K562 (cell line): ENCODE results near the gene SEH1L. TPM values are rescaled to one million over a fixed set of nuclear protein-coding genes. Genes with fewer than 3 reads are reported as not detected.
A peak's percentile ranks its signal among the peaks of the same experiment; 100 is the strongest.

Experiments
- CC2D1A ChIP-seq: fragments of 450-650 bp; IDR thresholded peaks from 2 replicates; pipeline ENCODE4 v1.6.1; 2017; ENCODE audit warnings: mild to moderate bottlenecking
- FOXA3 ChIP-seq, 2 experiments: fragments of 450-650 bp in 1 of 2; sonication (generic) in 1 of 2; formaldehyde crosslinking; IDR thresholded peaks in 1 of 2; conservative IDR thresholded peaks in 1 of 2; 2 replicates each; pipeline versions ENCODE4 v1.4.0 to v1.8.0; 2020 to 2022; ENCODE audit warnings: mild to moderate bottlenecking in 2 of 2, missing genetic modification reagents in 1 of 2
- PCBP2 ChIP-seq: fragments of 200-400 bp; formaldehyde crosslinking; IDR thresholded peaks from 2 replicates; pipeline ENCODE4 v1.6.1; 2018; ENCODE audit warnings: low read length, low read depth, mild to moderate bottlenecking, moderate library complexity; ENCODE audit not compliant: poor library complexity, severe bottlenecking
- RFX1 ChIP-seq: fragments of 450-650 bp; IDR thresholded peaks from 2 replicates; pipeline ENCODE4 v1.6.1; 2016; ENCODE audit warnings: mild to moderate bottlenecking, moderate library complexity
- SMARCA4 ChIP-seq: fragments of 450-650 bp; IDR thresholded peaks from 2 replicates; pipeline ENCODE4 v1.6.1; 2016
- TBP ChIP-seq: optimal IDR thresholded peaks from 2 replicates; pipeline ENCODE3; 2011; ENCODE audit warnings: low read depth, low read length, improper control_type of control experiment
- TGIF2 ChIP-seq: sonication (generic); formaldehyde crosslinking; IDR thresholded peaks from 2 replicates; pipeline ENCODE4 v1.8.1; 2022; ENCODE audit warnings: mild to moderate bottlenecking, missing genetic modification reagents, moderate library complexity
- ZNF644 ChIP-seq: fragments of 200-800 bp; sonication (Bioruptor generic); IDR thresholded peaks from 2 replicates; pipeline ENCODE4 v1.6.1; 2016; ENCODE audit warnings: low read depth, missing genetic modification characterization, missing compliant biosample characterization
- polyA plus RNA-seq, 8 experiments: library from polyadenylated mRNA; depleted of rRNA in 4 of 8; stranded (reverse) in 5 of 8; unstranded in 3 of 8; fragments of >200 nt; fragmentation: Nextera tagmentation in 2 of 8; fragmentation: Illumina TruSeq in 1 of 8; extraction: Ambion mirVana in 2 of 8; extraction: Trizol in 1 of 8; gene quantifications; 2 replicates each; pipeline versions ENCODE4 v1.2.1 to v1.2.3, GENCODE V29; 2011 to 2014; ENCODE audit warnings: inconsistent platforms in 1 of 8, missing spikeins in 1 of 8
- total RNA-seq, 7 experiments: library from RNA; depleted of rRNA in 6 of 7; stranded (reverse); fragments of >200 nt in 6 of 7; fragmentation: Illumina TruSeq in 2 of 7; extraction: Trizol in 2 of 7; gene quantifications; 2 replicates each; pipeline versions ENCODE4 v1.2.1 to v1.2.3, GENCODE V29; 2011 to 2021; ENCODE audit warnings: low replicate concordance in 1 of 7
- TF ChIP-seq, protein P1 (sequence below): fragments of 450-650 bp; formaldehyde crosslinking; IDR thresholded peaks from 2 replicates; pipeline ENCODE4 v1.4.0; 2022; ENCODE audit warnings: missing genetic modification characterization
- TF ChIP-seq, protein P2 (sequence below), 2 experiments: fragments of 450-650 bp in 1 of 2; sonication (generic) in 1 of 2; formaldehyde crosslinking in 1 of 2; IDR thresholded peaks; 2 replicates each; pipeline versions ENCODE4 v1.7.1 to v1.9.0; 2016 to 2022; ENCODE audit warnings: inconsistent platforms in 1 of 2, mild to moderate bottlenecking in 1 of 2, missing genetic modification reagents in 1 of 2
- TF ChIP-seq, protein P3 (sequence below), 3 experiments: fragments of 200-800 bp in 1 of 3; sonication (Bioruptor generic) in 1 of 3; sonication (generic) in 1 of 3; formaldehyde crosslinking in 1 of 3; IDR thresholded peaks; 2 replicates each; pipeline versions ENCODE4 v1.6.1 to v1.8.0; 2016 to 2022; ENCODE audit warnings: mild to moderate bottlenecking in 2 of 3, missing compliant biosample characterization in 2 of 3, missing genetic modification characterization in 2 of 3, missing genetic modification reagents in 1 of 3

SEH1L gene
- total and polyA plus RNA-seq, 9 of the 15 experiments (the other 6 are each of a cell fraction or from before 2014, with no cell fraction given), result 62.2 to 180 (median 108) TPM

DNA sequence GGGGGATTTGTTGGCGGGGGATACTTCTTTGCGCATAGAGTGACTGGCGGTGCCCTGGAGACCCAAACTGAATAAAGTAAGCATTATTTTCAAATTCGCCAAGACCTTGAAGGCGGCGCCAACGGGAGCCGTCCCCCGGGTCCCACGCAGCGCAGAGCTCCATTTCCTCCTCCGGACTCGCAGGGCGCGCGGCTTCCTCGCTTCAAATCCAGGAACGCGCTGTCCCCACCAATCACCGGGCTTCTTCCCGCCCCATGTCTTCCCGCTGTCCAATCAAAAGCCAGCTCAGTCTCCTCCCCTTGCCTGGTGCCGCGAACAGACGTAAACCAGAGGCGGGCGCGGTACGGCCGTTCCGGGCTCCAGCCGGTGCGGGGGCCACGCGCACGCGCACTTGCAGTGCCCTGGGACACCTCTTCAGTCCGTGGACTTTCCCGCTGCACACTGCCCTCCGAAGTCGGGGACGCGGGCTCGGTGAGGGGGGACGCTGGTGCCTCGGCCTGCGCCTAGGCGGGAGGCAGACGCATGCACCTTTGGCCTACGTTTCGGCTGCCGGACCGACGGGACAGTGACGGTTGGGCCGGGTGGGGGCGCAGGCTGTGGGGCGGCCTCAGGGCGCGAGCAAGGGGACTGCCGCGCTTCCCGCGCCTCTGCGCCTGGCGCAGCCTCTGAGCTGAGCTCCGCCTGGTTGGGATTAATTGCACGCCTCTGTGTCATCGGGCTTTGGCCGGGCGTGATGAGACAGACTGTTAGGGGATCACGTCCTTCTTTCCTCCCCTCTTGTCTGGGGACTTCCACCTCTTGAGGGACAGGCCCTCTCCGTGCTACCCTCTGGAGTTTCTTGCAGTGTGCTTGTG is 43.4 kb downstream of the SEH1L start, which contains the start of gene CEP192 (continued):
- TF ChIP-seq, protein P1, sequence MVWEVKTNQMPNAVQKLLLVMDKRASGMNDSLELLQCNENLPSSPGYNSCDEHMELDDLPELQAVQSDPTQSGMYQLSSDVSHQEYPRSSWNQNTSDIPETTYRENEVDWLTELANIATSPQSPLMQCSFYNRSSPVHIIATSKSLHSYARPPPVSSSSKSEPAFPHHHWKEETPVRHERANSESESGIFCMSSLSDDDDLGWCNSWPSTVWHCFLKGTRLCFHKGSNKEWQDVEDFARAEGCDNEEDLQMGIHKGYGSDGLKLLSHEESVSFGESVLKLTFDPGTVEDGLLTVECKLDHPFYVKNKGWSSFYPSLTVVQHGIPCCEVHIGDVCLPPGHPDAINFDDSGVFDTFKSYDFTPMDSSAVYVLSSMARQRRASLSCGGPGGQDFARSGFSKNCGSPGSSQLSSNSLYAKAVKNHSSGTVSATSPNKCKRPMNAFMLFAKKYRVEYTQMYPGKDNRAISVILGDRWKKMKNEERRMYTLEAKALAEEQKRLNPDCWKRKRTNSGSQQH (CRISPR knock-in tag), result 0 out of 2 replicates have a peak, but pooled peaks have one; percentile 51
- TF ChIP-seq, protein P2, sequence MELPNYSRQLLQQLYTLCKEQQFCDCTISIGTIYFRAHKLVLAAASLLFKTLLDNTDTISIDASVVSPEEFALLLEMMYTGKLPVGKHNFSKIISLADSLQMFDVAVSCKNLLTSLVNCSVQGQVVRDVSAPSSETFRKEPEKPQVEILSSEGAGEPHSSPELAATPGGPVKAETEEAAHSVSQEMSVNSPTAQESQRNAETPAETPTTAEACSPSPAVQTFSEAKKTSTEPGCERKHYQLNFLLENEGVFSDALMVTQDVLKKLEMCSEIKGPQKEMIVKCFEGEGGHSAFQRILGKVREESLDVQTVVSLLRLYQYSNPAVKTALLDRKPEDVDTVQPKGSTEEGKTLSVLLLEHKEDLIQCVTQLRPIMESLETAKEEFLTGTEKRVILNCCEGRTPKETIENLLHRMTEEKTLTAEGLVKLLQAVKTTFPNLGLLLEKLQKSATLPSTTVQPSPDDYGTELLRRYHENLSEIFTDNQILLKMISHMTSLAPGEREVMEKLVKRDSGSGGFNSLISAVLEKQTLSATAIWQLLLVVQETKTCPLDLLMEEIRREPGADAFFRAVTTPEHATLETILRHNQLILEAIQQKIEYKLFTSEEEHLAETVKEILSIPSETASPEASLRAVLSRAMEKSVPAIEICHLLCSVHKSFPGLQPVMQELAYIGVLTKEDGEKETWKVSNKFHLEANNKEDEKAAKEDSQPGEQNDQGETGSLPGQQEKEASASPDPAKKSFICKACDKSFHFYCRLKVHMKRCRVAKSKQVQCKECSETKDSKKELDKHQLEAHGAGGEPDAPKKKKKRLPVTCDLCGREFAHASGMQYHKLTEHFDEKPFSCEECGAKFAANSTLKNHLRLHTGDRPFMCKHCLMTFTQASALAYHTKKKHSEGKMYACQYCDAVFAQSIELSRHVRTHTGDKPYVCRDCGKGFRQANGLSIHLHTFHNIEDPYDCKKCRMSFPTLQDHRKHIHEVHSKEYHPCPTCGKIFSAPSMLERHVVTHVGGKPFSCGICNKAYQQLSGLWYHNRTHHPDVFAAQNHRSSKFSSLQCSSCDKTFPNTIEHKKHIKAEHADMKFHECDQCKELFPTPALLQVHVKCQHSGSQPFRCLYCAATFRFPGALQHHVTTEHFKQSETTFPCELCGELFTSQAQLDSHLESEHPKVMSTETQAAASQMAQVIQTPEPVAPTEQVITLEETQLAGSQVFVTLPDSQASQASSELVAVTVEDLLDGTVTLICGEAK (IDR thresholded peaks at IDR 0.05), result peak; percentile 64
- TF ChIP-seq, protein P2 (CRISPR knock-in tag; IDR thresholded peaks at IDR 0.05), result no peak
- TF ChIP-seq ZNF644 (no peak), RFX1 (no peak), PCBP2 (no peak), FOXA3 (CRISPR knock-in tag; conservative IDR thresholded peaks at IDR 0.05 in 1 of 2, IDR thresholded peaks at IDR 0.05 in 1 of 2) (0 out of 4 replicates have a peak, but pooled peaks of 1 of the 2 experiments have one; percentile 54), TGIF2 (no peak), SMARCA4 (peak; percentile 36; the same call in 1 of the 2 replicates), TBP (peak; percentile 78), CC2D1A (peak; percentile 69)
- TF ChIP-seq, protein P3, sequence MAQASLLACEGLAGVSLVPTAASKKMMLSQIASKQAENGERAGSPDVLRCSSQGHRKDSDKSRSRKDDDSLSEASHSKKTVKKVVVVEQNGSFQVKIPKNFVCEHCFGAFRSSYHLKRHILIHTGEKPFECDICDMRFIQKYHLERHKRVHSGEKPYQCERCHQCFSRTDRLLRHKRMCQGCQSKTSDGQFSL (CRISPR knock-in tag; IDR thresholded peaks at IDR 0.05), result peak; percentile 88
- TF ChIP-seq, protein P3 (tag; IDR thresholded peaks at IDR 0.05), result no peak
